HUES48 (cell line): ENCODE data around the gene WTIP.
A peak's percentile ranks its signal among the peaks of the same experiment; 100 is the strongest.

ENCODE experiments used
- H3K27ac ChIP-seq: one replicate; pipeline ENCODE4 v1.7.0; 2013; ENCODE audit warnings: low read depth, low read length, inconsistent platforms
- H3K27me3 ChIP-seq: 2 replicates; pipeline ENCODE4 v1.6.1; 2013; ENCODE audit warnings: mild to moderate bottlenecking, low read length; ENCODE audit not compliant: control insufficient read depth, insufficient read depth
- H3K36me3 ChIP-seq: 2 replicates; pipeline ENCODE4 v1.6.1; 2013; ENCODE audit warnings: low read length; ENCODE audit not compliant: control insufficient read depth, insufficient read depth
- H3K4me1 ChIP-seq: 2 replicates; pipeline ENCODE4 v1.6.1; 2013; ENCODE audit warnings: mild to moderate bottlenecking, low read length; ENCODE audit not compliant: control insufficient read depth, insufficient read depth
- H3K4me3 ChIP-seq: 2 replicates; pipeline ENCODE4 v1.5.1; 2013; ENCODE audit warnings: mild to moderate bottlenecking, low read depth, low read length
- H3K9ac ChIP-seq: 2 replicates; pipeline ENCODE4 v1.6.1; 2013; ENCODE audit warnings: mild to moderate bottlenecking, low read depth, low read length, moderate library complexity
- H3K9me3 ChIP-seq: 2 replicates; pipeline ENCODE4 v1.6.1; 2013; ENCODE audit warnings: low read length; ENCODE audit not compliant: control insufficient read depth, insufficient read depth

Gene WTIP

GRCh38 chr19:34495416-34495815, 13.9 kb downstream of the WTIP start:
- no peaks in the 10 kb centered on the region for H3K27me3 ChIP-seq
- no peak overlapping the region for H3K9ac ChIP-seq
- no peak overlapping the region for H3K27ac ChIP-seq
- no peaks in the 10 kb centered on the region for H3K4me1 ChIP-seq
- peaks cover 42% of the 10 kb centered on the region for H3K36me3 ChIP-seq
- H3K4me3 ChIP-seq: no peak overlapping the region
- H3K9me3 ChIP-seq: no peaks in the 10 kb centered on the region

GRCh38 chr19:34497112-34497805, 15.7 kb downstream of the WTIP start:
- no peaks in the 10 kb centered on the region for H3K4me1 ChIP-seq
- no peak overlapping the region for H3K9ac ChIP-seq
- no peak overlapping the region for H3K4me3 ChIP-seq

GRCh38 chr19:34499155-34499834, 17.7 kb downstream of the WTIP start:
- Histone ChIP-seq H3K9ac (no peak overlapping the region), H3K36me3 (peaks cover 16% of the 10 kb centered on the region), H3K4me3 (no peak overlapping the region), H3K27me3 (peaks cover 10% of the 10 kb centered on the region), H3K4me1 (no peaks in the 10 kb centered on the region), H3K27ac (no peak overlapping the region), H3K9me3 (no peaks in the 10 kb centered on the region)

More at GRCh38 chr19:34497112-34497805, 15.7 kb downstream of the WTIP start:
- Histone ChIP-seq H3K36me3 (peaks cover 33% of the 10 kb centered on the region), H3K9me3 (no peaks in the 10 kb centered on the region), H3K27ac (no peak overlapping the region), H3K27me3 (peaks cover 10% of the 10 kb centered on the region)

- Histone ChIP-seq H3K36me3 (peaks cover 4% of the 10 kb centered on the region; the same call in 1 of the 2 replicates), H3K27ac (peak overlapping the region; percentile 10), H3K9me3 (no peaks in the 10 kb centered on the region), H3K9ac (no peak overlapping the region), H3K27me3 (peaks cover 10% of the 10 kb centered on the region), H3K4me3 (no peak overlapping the region), H3K4me1 (no peaks in the 10 kb centered on the region)
These were observed 19.1 kb downstream of the WTIP start for GRCh38 chr19:34500656-34501120.

GRCh38 chr19:34501339-34502320, 20.1 kb downstream of the WTIP start:
- H3K4me1 ChIP-seq: no peaks in the 10 kb centered on the region
- H3K36me3 ChIP-seq: no peaks in the 10 kb centered on the region
- no peaks in the 10 kb centered on the region for H3K9me3 ChIP-seq
- no peak overlapping the region for H3K4me3 ChIP-seq
- H3K9ac ChIP-seq: no peak overlapping the region
- peaks cover 10% of the 10 kb centered on the region for H3K27me3 ChIP-seq
- no peak overlapping the region for H3K27ac ChIP-seq

DNA sequence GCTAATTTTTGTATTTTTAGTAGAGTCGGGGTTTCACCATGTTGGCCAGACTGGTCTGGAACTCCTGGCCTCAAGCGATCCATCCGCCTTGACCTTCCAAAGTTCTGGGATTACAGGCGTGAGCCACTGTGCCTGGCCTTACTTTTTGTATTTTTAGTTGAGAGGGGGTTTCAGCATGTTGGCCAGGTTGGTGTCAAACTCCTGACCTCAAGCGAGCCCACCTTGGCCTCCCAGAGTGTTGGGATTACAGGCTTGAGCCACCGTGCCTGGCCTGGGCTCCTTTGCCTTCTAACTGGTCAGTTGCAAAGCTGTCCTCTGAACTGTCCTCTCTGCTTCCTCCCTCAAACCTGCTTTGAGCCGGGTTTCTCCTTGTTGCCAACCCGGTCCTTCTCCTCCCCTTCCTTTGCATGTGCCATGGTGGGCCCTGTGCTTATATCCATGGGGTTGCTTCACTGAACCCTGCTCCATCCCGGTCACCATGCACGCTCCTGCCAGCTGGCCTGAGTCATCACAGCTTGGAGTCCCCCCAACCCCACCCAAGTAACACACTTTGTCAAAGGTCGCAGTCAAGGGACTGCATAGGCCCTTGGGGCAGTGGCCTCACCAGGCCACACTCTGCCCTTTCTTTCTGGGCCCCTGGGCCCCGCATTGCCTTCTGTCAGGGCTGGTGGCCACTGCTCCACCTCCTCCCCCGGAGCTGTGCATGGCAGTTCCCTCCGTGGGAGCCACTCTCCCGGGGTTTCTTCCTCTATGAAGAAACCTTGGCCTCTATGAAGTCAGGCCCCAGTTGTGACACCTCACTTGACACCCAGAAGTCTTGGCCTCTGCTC, 21.2 kb downstream of the WTIP start:
- no peaks in the 10 kb centered on the region for H3K36me3 ChIP-seq
- no peaks in the 10 kb centered on the region for H3K9me3 ChIP-seq
- no peak overlapping the region for H3K4me3 ChIP-seq
- no peak overlapping the region for H3K9ac ChIP-seq
- no peak overlapping the region for H3K27ac ChIP-seq
- no peaks in the 10 kb centered on the region for H3K4me1 ChIP-seq
- peaks cover 10% of the 10 kb centered on the region for H3K27me3 ChIP-seq

- Histone ChIP-seq H3K27ac (no peak overlapping the region), H3K9me3 (no peaks in the 10 kb centered on the region), H3K4me1 (no peaks in the 10 kb centered on the region), H3K36me3 (no peaks in the 10 kb centered on the region), H3K27me3 (peaks cover 10% of the 10 kb centered on the region), H3K9ac (no peak overlapping the region), H3K4me3 (no peak overlapping the region)
These were observed 22.1 kb downstream of the WTIP start for GRCh38 chr19:34503531-34504272.

- H3K27me3 ChIP-seq: peaks cover 10% of the 10 kb centered on the region
- H3K4me1 ChIP-seq: no peaks in the 10 kb centered on the region
- H3K36me3 ChIP-seq: no peaks in the 10 kb centered on the region
- no peak overlapping the region for H3K4me3 ChIP-seq
- no peak overlapping the region for H3K9ac ChIP-seq
- H3K9me3 ChIP-seq: no peaks in the 10 kb centered on the region
- no peak overlapping the region for H3K27ac ChIP-seq
These were observed 22.8 kb downstream of the WTIP start for GRCh38 chr19:34504273-34504808.

DNA sequence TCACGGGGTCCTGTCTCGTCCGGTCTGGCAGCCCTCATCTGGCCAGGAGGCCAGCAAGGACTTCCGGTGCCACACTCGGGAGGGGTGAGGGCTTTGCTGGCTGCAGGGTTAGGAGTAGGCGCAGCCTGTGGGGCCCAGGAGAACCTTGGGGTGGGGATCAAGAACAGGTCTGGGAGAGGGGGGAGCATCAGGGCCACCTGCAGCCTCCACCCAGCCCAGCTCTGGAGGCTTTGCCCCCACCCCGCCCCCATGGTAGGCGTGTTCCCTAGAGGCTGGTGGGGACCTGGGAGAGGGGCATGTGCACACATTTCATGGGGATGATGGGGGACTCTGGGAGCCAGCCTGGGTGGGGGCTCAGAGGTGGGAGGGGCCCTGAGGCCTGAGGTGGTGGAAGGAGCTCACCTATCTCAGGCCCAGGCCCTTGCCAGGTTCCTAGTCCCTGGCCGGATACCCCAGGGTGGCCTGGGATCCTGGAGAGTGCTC, 23.3 kb downstream of the WTIP start:
- Histone ChIP-seq H3K27me3 (peaks cover 10% of the 10 kb centered on the region), H3K9ac (no peak overlapping the region), H3K27ac (no peak overlapping the region), H3K36me3 (no peaks in the 10 kb centered on the region), H3K9me3 (no peaks in the 10 kb centered on the region; the same call in 1 of the 2 replicates), H3K4me3 (no peak overlapping the region), H3K4me1 (no peaks in the 10 kb centered on the region)
